GM12801 (cell line): Measurements from ENCODE around the gene DNAL1.

ENCODE experiments used
- TF ChIP-seq, protein P1 (sequence below): IDR thresholded peaks from one replicate; pipeline ENCODE4 v1.5.1; 2011; ENCODE audit warnings: control low read depth; ENCODE audit not compliant: insufficient read length; ENCODE audit errors: extremely low read depth

DNAL1 gene

DNA sequence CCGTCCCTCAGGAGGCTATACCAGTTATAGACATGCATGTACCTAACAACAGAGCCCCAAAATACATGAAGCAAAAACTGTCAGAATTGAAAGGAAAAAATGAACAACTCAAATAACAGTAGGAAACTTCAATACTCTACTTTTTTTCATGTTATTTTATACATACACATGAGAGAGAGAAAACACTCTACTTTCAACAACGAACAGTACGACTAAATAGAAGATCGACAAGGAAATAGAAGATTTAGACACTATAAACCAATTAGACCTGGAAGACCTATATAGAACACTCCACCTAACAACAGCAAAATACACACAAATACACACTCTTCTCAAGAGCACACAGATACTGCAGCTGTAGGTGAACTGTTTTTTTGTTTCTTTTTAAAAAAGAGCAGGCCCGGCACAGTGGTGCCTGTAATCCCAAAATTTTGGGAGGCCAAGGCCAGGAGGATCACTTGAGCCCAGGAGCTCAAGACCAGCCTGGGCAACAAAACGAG lies 104.1 kb downstream of the DNAL1 start:
- TF ChIP-seq, protein P1, sequence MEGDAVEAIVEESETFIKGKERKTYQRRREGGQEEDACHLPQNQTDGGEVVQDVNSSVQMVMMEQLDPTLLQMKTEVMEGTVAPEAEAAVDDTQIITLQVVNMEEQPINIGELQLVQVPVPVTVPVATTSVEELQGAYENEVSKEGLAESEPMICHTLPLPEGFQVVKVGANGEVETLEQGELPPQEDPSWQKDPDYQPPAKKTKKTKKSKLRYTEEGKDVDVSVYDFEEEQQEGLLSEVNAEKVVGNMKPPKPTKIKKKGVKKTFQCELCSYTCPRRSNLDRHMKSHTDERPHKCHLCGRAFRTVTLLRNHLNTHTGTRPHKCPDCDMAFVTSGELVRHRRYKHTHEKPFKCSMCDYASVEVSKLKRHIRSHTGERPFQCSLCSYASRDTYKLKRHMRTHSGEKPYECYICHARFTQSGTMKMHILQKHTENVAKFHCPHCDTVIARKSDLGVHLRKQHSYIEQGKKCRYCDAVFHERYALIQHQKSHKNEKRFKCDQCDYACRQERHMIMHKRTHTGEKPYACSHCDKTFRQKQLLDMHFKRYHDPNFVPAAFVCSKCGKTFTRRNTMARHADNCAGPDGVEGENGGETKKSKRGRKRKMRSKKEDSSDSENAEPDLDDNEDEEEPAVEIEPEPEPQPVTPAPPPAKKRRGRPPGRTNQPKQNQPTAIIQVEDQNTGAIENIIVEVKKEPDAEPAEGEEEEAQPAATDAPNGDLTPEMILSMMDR: no peak

GRCh38 chr14:73749706-73750530 lies 105.1 kb downstream of the DNAL1 start:
- TF ChIP-seq, protein P1: no peak

DNA sequence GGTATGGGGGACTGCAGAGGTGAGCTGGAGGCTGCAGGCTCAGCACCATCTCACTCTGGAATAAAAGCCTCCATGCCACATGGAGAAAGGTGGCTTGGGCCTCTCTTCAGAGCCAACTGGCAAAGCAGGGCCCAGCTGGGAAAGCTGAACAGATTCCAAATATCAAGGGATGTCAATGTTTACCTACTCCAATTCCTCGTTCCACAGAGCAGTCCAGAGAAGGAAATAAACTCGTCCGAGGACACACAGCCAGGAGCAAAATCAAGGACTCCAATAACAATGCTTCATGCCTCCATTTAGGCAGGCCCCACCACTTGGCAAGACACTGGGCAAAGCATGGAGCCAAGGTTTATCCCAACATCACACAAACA lies 105.7 kb downstream of the DNAL1 start:
- TF ChIP-seq, protein P1: no peak

DNA sequence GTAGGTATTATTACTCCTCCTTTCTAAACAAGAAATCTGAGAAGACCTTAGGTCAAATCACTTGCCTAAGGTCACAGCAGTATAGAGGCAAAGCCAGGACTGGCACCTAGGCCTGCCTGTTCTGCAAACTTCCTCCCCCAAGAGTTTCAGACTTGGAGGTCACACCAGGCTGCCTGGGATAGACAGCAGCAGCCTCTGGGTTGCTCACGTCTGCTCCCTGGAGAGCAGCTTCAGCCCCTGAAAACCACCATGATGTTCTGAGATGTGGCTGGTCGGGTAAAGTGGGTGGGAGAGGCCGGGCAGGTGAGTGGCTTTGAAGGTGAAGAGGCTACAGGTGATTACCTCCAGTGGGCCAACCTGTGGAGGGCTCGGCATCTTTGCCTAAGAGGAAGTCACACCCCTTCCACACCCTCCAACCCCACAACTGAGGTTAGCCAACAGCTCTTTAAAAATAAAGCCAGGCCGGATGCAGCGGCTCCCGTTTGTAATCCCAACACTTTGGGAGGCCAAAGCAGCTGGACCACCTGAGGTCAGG lies 106.4 kb downstream of the DNAL1 start:
- TF ChIP-seq, protein P1: no peak

- TF ChIP-seq, protein P1: no peak
Observed at GRCh38 chr14:73752297-73752992, 107.7 kb downstream of the DNAL1 start.
